Stomach (tissue), 4 donors: ENCODE measurements around the gene SIX3.

Experiments
- CTCF ChIP-seq, 7 experiments: fragments of 450-650 bp in 4 of 7; fragments of 200-600 bp in 3 of 7; sonication (generic) in 3 of 7; IDR thresholded peaks; one replicate each; pipeline ENCODE4 v1.5.1; 2016 to 2019; ENCODE audit warnings: antibody characterized with exemption in 7 of 7, control low read depth in 2 of 7, mild to moderate bottlenecking in 1 of 7
- EP300 ChIP-seq: sonication (generic); formaldehyde crosslinking; IDR thresholded peaks from one replicate; pipeline ENCODE4 v1.6.1; 2017; ENCODE audit warnings: antibody characterized with exemption
- POLR2A ChIP-seq, 4 donors: fragments of 450-650 bp; IDR thresholded peaks; one replicate each; pipeline ENCODE4 v1.6.1; 2016; ENCODE audit warnings: antibody characterized with exemption in 4 of 4, control low read depth in 2 of 4, mild to moderate bottlenecking in 1 of 4, moderate library complexity in 1 of 4

- TF ChIP-seq CTCF (IDR thresholded peaks at IDR 0.05) (no peak), POLR2A (IDR thresholded peaks at IDR 0.05) (no peak), EP300 (no peak)
Observed at GRCh38 chr2:44944952-44945612, 3.6 kb downstream of the SIX3 start.
